Prostate gland (tissue), 2 donors: Measurements from ENCODE around the gene PEX16.

Experiments
- CTCF ChIP-seq, 4 experiments: fragments of 200-600 bp in 2 of 4; fragments of 450-650 bp in 2 of 4; sonication (generic) in 2 of 4; IDR thresholded peaks; 1 replicate in 3 of 4; 2 replicates in 1 of 4; pipeline ENCODE4 v1.5.1; 2016 to 2019; ENCODE audit warnings: antibody characterized with exemption in 4 of 4, mild to moderate bottlenecking in 2 of 4, moderate library complexity in 2 of 4
- POLR2A ChIP-seq: fragments of 450-650 bp; IDR thresholded peaks from one replicate; pipeline ENCODE4 v1.6.1; 2016; ENCODE audit warnings: antibody characterized with exemption, mild to moderate bottlenecking

GRCh38 chr11:45901626-45902025, 16.1 kb downstream of the PEX16 start:
- TF ChIP-seq POLR2A, result no peak
- TF ChIP-seq CTCF (IDR thresholded peaks at IDR 0.05), result no peak
